Adrenal gland (tissue), 12 donors: ENCODE data around the gene NR1D1. TPM values are rescaled to one million over a fixed set of nuclear protein-coding genes. Genes with fewer than 3 reads are reported as not detected.

Experiments used
- DNase-seq, 7 donors: peaks; one replicate each; pipeline ENCODE4 v3.0.0-alpha.2; 2019 to 2020
- H3K27ac ChIP-seq, 5 donors: fragments of 200-600 bp; sonication (generic) in 4 of 5; 1 replicate in 3 of 5; 2 replicates in 2 of 5; pipeline versions ENCODE4 v1.5.1 to v1.8.0; 2016 to 2020; ENCODE audit warnings: mild to moderate bottlenecking in 1 of 5
- H3K27me3 ChIP-seq: fragments of 200-600 bp; 2 replicates; pipeline ENCODE4 v1.8.0; 2021
- H3K36me3 ChIP-seq, 2 donors: fragments of 200-600 bp; replicated peaks in 1 of 2; 1 replicate in 1 of 2; 2 replicates in 1 of 2; pipeline versions ENCODE4 v1.5.1 to v1.8.0; 2018 to 2022
- H3K4me1 ChIP-seq, 2 donors: fragments of 200-600 bp; replicated peaks in 1 of 2; 1 replicate in 1 of 2; 2 replicates in 1 of 2; pipeline versions ENCODE4 v1.5.1 to v1.8.0; 2018 to 2021
- H3K4me3 ChIP-seq, 4 donors: fragments of 200-600 bp; sonication (generic) in 3 of 4; one replicate each; pipeline ENCODE4 v1.5.1; 2016 to 2018
- H3K9me3 ChIP-seq, 3 donors: fragments of 200-600 bp; sonication (generic) in 1 of 3; replicated peaks in 1 of 3; 1 replicate in 2 of 3; 2 replicates in 1 of 3; pipeline versions ENCODE4 v1.5.1 to v1.8.0; 2016 to 2021
- POLR2A ChIP-seq, 2 donors: fragments of 450-650 bp; IDR thresholded peaks; one replicate each; pipeline ENCODE4 v1.6.1; 2017; ENCODE audit warnings: antibody characterized with exemption in 2 of 2, mild to moderate bottlenecking in 2 of 2, moderate library complexity in 1 of 2
- WGBS, 4 donors: extraction: QIAGEN DNeasy Blood & Tissue Kit in 2 of 4; methylation state at CpG; one replicate each; pipeline versions ENCODE4 v1.1.5 to v1.1.7; 2013 to 2017; 5-methylcytosine and 5-hydroxymethylcytosine counted together
- intact Hi-C, 2 donors: fragments of 100-400 bp; cut with DNase I; formaldehyde crosslinking; loops; one replicate each; pipeline versions ENCODE4 v1.14.1 to v1.15.0; 2022 to 2023
- polyA plus RNA-seq, 3 donors: library from polyadenylated mRNA; stranded (reverse); fragments of 200-250 nt in 2 of 3; fragments of 350-450 nt in 1 of 3; fragmentation: Illumina TruSeq in 1 of 3; extraction: RNeasy Lipid Tissue Mini Kit (QIAGEN cat#74804) in 1 of 3; gene quantifications; one replicate each; pipeline ENCODE4 v1.2.3, GENCODE V29; 2013 to 2014
- total RNA-seq, 9 donors: library from RNA; depleted of rRNA in 4 of 9; stranded (reverse); fragments of >200 nt in 4 of 9; fragments of 120-200 nt in 1 of 9; fragmentation: NEBNext Ultra II Directional in 1 of 9; extraction: Animal tissue kit (Norgen Biotek cat#: 25700) in 1 of 9; gene quantifications; one replicate each; pipeline versions ENCODE4 v1.1.0 to v1.2.4, GENCODE V29; 2013 to 2023
- TF ChIP-seq, protein P1 (sequence below), 6 experiments: fragments of 450-650 bp in 4 of 6; fragments of 200-600 bp in 2 of 6; sonication (generic) in 1 of 6; IDR thresholded peaks; 1 replicate in 5 of 6; 2 replicates in 1 of 6; pipeline versions ENCODE4 v1.5.1 to v1.8.0; 2016 to 2021; ENCODE audit warnings: antibody characterized with exemption in 6 of 6, mild to moderate bottlenecking in 2 of 6, moderate library complexity in 1 of 6
- donor health status: healthy with polysubstance abuse.
- donor health status: Bipolar disorder and iron deficiency.
- donor health status: DM: yes; HTN: yes; CAD: no.
- donor health status: DM: no; HTN: no; CAD: no.
- donor health status: DM: no; HTN: no; CAD: no.
- donor health status: DM: yes; HTN: yes; CAD: no.

Gene NR1D1
- total and polyA plus RNA-seq, 12 donors = 3.4 to 69.1 (median 35.5) TPM

- no peaks in the 10 kb centered on the region for H3K9me3 ChIP-seq
- no peak for TF ChIP-seq POLR2A (IDR thresholded peaks at IDR 0.05)
- TF ChIP-seq, protein P1, sequence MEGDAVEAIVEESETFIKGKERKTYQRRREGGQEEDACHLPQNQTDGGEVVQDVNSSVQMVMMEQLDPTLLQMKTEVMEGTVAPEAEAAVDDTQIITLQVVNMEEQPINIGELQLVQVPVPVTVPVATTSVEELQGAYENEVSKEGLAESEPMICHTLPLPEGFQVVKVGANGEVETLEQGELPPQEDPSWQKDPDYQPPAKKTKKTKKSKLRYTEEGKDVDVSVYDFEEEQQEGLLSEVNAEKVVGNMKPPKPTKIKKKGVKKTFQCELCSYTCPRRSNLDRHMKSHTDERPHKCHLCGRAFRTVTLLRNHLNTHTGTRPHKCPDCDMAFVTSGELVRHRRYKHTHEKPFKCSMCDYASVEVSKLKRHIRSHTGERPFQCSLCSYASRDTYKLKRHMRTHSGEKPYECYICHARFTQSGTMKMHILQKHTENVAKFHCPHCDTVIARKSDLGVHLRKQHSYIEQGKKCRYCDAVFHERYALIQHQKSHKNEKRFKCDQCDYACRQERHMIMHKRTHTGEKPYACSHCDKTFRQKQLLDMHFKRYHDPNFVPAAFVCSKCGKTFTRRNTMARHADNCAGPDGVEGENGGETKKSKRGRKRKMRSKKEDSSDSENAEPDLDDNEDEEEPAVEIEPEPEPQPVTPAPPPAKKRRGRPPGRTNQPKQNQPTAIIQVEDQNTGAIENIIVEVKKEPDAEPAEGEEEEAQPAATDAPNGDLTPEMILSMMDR (IDR thresholded peaks at IDR 0.05) = no peak
- peaks cover 0 to 10% of the 10 kb centered on the region in 2 donors for H3K36me3 ChIP-seq
- no peak overlapping the region for H3K4me3 ChIP-seq
- WGBS, 4 donors = 73 to 88% (median 80%) methylated on average over 4 to 6 of the region's 6 CpGs
- DNase-seq = no peak
- H3K4me1 ChIP-seq = peaks cover 0 to 8% of the 10 kb centered on the region in 2 donors
- no peaks in the 10 kb centered on the region for H3K27me3 ChIP-seq
- no peak overlapping the region for H3K27ac ChIP-seq
- intact Hi-C loops = loop anchor here in 1 of 2 donors (10.0 kb wide), 1 partner anchor 118 kb away; the partner anchor contains the start of gene RAPGEFL1
Measured at GRCh38 chr17:40056379-40057015, 43.9 kb downstream of the NR1D1 start.

Other genes with a start within 250 kb of the NR1D1 start
- gene IKZF3, start 236.3 kb downstream of the NR1D1 start, total RNA-seq = 1 to 10 TPM in 5 of 9 donors, under 1 TPM in 4; 0.06 to 3.6 (median 1.0) TPM
- gene IKZF3, start 236.3 kb downstream of the NR1D1 start, polyA plus RNA-seq = under 1 TPM; 0.37 to 0.88 (median 0.46) TPM
- gene ZPBP2, start 232.4 kb downstream of the NR1D1 start, total RNA-seq = not detected
- gene ZPBP2, start 232.4 kb downstream of the NR1D1 start, polyA plus RNA-seq = not detected
- gene GSDMB, start 182.0 kb downstream of the NR1D1 start, total RNA-seq = 1 to 10 TPM in 5 of 9 donors, under 1 TPM in 3, not detected in 1; 0.53 to 3.0 (median 1.1) TPM
- gene GSDMB, start 182.0 kb downstream of the NR1D1 start, polyA plus RNA-seq = 10 to 100 TPM in 2 of 3 donors, under 1 TPM in 1; 0.51 to 11.7 (median 10.0) TPM
- 10 to 100 TPM; 29.1 to 76.7 (median 51.6) TPM for gene ORMDL3, start 173.0 kb downstream of the NR1D1 start, total RNA-seq
- 100 to 1,000 TPM in 1 of 3 donors, 10 to 100 TPM in 2; 40.4 to 102 (median 52.1) TPM for gene ORMDL3, start 173.0 kb downstream of the NR1D1 start, polyA plus RNA-seq
- gene LRRC3C, start 172.9 kb downstream of the NR1D1 start, total RNA-seq = not detected
- gene LRRC3C, start 172.9 kb downstream of the NR1D1 start, polyA plus RNA-seq = not detected
- gene GSDMA, start 137.6 kb downstream of the NR1D1 start, total RNA-seq = 1 to 10 TPM in 4 of 9 donors, under 1 TPM in 1, not detected in 4; 0.14 to 2.2 (median 1.4) TPM
- under 1 TPM in 2 of 3 donors, not detected in 1; 0.20 to 0.53 TPM for gene GSDMA, start 137.6 kb downstream of the NR1D1 start, polyA plus RNA-seq
- 100 to 1,000 TPM in 4 of 9 donors, 10 to 100 TPM in 5; 78.8 to 123 (median 98.2) TPM for gene PSMD3, start 119.8 kb downstream of the NR1D1 start, total RNA-seq
- 100 to 1,000 TPM in 1 of 3 donors, 10 to 100 TPM in 2; 42.8 to 109 (median 54.5) TPM for gene PSMD3, start 119.8 kb downstream of the NR1D1 start, polyA plus RNA-seq
- gene CSF3, start 85.1 kb downstream of the NR1D1 start, total RNA-seq = under 1 TPM in 5 of 9 donors, not detected in 4; 0.06 to 0.74 (median 0.41) TPM
- gene CSF3, start 85.1 kb downstream of the NR1D1 start, polyA plus RNA-seq = 1 to 10 TPM in 1 of 3 donors, under 1 TPM in 2; 0.24 to 6.1 (median 0.80) TPM
- 100 to 1,000 TPM in 1 of 9 donors, 10 to 100 TPM in 8; 34.8 to 127 (median 74.2) TPM for gene MED24, start 46.2 kb downstream of the NR1D1 start, total RNA-seq
- 100 to 1,000 TPM in 1 of 3 donors, 10 to 100 TPM in 2; 50.3 to 103 (median 92.9) TPM for gene MED24, start 46.2 kb downstream of the NR1D1 start, polyA plus RNA-seq
- 100 to 1,000 TPM in 3 of 9 donors, 10 to 100 TPM in 6; 39.2 to 110 (median 73.8) TPM for gene THRA, start 37.6 kb downstream of the NR1D1 start, total RNA-seq
- 10 to 100 TPM; 41.8 to 62.3 (median 50.9) TPM for gene THRA, start 37.6 kb downstream of the NR1D1 start, polyA plus RNA-seq
- 100 to 1,000 TPM in 1 of 9 donors, 10 to 100 TPM in 8; 47.8 to 100 (median 68.2) TPM for gene MSL1, start 21.4 kb upstream of the NR1D1 start, total RNA-seq
- gene MSL1, start 21.4 kb upstream of the NR1D1 start, polyA plus RNA-seq = 100 to 1,000 TPM in 2 of 3 donors, 10 to 100 TPM in 1; 74.2 to 143 (median 128) TPM
- gene CASC3, start 39.9 kb upstream of the NR1D1 start, total RNA-seq = 10 to 100 TPM; 31.0 to 72.4 (median 60.9) TPM
- gene CASC3, start 39.9 kb upstream of the NR1D1 start, polyA plus RNA-seq = 10 to 100 TPM; 36.2 to 65.1 (median 57.5) TPM
- gene RAPGEFL1, start 76.9 kb upstream of the NR1D1 start, total RNA-seq = 1 to 10 TPM in 8 of 9 donors, under 1 TPM in 1; 0.24 to 5.7 (median 3.7) TPM
- gene RAPGEFL1, start 76.9 kb upstream of the NR1D1 start, polyA plus RNA-seq = 10 to 100 TPM in 1 of 3 donors, 1 to 10 TPM in 2; 1.7 to 18.5 (median 7.3) TPM
- 10 to 100 TPM in 7 of 9 donors, 1 to 10 TPM in 2; 5.2 to 30.2 (median 17.4) TPM for gene WIPF2, start 118.7 kb upstream of the NR1D1 start, total RNA-seq
- gene WIPF2, start 118.7 kb upstream of the NR1D1 start, polyA plus RNA-seq = 10 to 100 TPM in 2 of 3 donors, 1 to 10 TPM in 1; 5.7 to 17.8 (median 13.0) TPM
- gene CDC6, start 187.3 kb upstream of the NR1D1 start, total RNA-seq = 10 to 100 TPM in 2 of 9 donors, 1 to 10 TPM in 6, under 1 TPM in 1; 0.69 to 12.1 (median 2.7) TPM
- 10 to 100 TPM in 1 of 3 donors, 1 to 10 TPM in 2; 1.0 to 31.3 (median 1.0) TPM for gene CDC6, start 187.3 kb upstream of the NR1D1 start, polyA plus RNA-seq
- gene RARA, start 208.6 kb upstream of the NR1D1 start, total RNA-seq = 10 to 100 TPM in 8 of 9 donors, 1 to 10 TPM in 1; 4.7 to 51.8 (median 33.0) TPM
- gene RARA, start 208.6 kb upstream of the NR1D1 start, polyA plus RNA-seq = 10 to 100 TPM; 12.7 to 58.2 (median 26.8) TPM